NCI-H1092 (cell line): ENCODE data around the gene CCDC136.

Experiments
- DNase-seq: peaks from one replicate; lab custom pipeline; 2025; lab: John Stamatoyannopoulos, UW

CCDC136 gene

DNA sequence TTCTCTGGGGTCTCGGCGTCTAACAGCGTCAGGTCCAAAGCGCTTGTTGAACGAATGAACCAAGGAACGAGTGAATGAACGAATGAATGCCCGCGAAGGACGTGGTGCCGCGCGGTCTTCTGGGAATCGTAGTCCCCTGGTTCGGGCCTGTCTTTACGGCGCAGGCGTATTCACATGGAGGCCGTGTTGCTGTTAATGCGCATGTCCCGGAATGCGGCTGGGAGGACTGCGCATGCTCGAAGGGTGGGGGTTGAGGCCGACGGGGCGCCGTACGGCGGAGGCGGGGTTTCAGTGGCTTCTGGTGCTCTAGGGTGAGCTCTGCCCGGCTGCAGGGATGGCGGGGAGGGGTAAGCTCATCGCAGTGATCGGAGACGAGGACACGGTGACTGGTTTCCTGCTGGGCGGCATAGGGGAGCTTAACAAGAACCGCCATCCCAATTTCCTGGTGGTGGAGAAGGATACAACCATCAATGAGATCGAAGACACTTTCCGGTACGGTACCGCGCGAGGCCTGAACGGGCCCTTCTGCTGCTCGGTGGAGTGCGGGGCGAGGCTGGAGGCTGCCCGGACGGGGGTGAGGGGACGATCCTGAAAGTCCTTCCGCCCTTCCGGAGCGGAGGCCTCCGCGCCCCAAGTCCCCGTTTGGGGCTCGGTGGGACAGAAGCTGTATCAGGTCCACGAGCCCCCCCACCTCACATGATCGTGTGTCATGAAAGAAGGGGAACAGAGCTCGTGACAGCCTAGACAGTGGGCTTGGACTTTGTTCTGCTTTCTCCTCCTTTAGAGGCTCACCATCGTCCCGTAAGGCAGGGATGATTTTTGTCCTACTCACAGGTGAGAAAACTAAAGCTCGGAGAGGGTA lies 71.0 kb downstream of the CCDC136 start, which contains the start of gene ATP6V1F:
Gene ATP6V1F (plus strand): TSS at position 286 of the 862 bp plus-strand sequence. CDS start 49 bp downstream, at position 335.
- DNase-seq: peak; percentile 98

DNA sequence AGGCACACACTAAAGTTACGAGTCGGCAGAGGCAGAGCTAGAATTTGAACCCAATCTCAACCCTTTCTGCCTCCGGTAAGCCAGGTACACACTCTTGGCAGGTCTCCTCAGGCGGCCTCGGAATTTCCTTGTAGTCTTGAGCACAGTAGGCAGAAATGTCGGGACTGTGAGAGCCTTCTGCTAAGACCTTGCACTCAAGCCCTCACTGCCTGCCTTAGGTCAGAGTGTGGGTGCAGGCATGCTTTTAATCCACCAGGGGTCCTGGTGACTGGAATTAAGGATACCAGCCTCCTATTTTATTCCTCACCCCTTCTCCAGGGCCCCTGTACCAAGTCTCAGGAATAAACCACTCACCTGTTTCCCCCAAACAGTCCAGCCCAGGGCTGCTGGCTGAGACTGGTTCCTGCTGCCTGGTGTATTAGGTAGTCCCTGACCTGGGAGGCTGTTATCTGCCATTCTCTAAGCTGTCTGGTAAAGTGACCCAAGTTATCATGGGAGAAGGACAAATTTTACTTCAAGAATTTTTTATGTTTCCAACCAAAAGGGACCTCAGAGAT lies 71.7 kb downstream of the CCDC136 start:
- DNase-seq: peak; percentile 43

DNA sequence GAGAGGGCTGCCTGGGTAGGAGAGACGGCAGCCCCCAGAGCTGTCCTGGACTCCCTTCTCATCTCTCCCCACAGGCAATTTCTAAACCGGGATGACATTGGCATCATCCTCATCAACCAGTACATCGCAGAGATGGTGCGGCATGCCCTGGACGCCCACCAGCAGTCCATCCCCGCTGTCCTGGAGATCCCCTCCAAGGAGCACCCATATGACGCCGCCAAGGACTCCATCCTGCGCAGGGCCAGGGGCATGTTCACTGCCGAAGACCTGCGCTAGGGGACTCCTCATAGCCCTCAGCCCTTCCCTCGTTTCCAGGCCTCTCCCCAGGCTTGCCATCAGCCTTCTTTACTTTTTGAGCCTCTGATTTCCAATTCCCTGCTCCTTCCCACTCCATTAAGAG lies 73.5 kb downstream of the CCDC136 start:
- DNase-seq: no peak

DNA sequence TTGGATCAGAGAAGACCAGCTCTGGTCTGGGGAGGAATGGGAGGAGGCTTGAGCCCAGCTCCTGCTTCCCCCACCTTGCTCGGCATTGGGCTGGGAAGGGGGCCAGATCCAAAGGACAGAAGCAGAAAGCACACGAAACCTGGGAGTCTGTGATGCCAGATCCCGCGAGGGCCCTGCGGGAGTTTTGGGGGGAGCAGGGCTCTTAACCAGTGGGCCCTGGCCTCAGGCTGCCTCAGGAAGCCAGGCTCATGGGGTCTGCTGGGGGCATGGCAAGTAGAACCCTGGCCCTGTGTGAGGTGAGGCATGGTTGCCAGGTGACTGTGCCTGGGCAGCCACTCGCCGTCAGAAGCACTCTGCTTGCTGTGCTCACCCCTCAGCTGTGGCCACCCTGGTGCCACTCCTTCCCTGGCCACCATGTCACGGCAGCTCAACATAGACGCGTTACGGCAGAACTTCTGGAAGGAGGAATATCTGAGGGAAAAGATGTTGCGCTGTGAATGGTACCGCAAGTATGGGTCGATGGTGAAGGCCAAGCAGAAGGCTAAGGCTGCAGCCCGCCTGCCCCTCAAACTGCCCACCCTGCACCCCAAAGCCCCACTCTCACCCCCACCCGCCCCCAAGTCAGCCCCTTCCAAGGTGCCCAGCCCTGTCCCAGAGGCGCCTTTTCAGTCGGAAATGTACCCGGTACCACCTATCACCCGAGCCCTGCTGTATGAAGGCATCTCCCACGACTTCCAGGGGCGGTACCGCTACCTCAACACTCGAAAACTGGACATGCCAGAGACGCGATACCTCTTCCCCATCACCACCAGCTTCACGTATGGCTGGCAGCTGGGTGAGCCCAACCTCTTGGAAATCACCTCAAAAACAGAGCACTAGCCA lies 74.5 kb downstream of the CCDC136 start:
- DNase-seq: no peak

DNA sequence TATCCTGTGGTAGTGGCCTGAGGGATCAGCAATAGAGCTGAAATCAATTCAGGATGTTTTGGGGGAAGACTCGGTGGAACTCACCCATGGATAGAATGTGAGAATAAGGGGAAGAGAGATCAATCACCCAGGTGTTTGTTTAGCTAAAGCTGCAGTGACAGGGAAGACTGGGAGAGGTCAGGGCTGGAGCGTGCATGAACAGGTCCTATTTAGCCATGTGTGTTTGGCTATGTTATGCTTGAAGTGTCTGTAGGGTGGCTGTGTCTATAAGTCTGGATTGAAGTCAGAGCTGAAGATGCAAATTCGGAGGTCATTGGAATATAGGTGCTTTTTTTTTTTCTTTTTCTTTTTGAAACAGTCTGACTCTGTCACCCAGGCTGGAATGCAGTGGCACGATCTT lies 75.5 kb downstream of the CCDC136 start:
- DNase-seq: no peak

DNA sequence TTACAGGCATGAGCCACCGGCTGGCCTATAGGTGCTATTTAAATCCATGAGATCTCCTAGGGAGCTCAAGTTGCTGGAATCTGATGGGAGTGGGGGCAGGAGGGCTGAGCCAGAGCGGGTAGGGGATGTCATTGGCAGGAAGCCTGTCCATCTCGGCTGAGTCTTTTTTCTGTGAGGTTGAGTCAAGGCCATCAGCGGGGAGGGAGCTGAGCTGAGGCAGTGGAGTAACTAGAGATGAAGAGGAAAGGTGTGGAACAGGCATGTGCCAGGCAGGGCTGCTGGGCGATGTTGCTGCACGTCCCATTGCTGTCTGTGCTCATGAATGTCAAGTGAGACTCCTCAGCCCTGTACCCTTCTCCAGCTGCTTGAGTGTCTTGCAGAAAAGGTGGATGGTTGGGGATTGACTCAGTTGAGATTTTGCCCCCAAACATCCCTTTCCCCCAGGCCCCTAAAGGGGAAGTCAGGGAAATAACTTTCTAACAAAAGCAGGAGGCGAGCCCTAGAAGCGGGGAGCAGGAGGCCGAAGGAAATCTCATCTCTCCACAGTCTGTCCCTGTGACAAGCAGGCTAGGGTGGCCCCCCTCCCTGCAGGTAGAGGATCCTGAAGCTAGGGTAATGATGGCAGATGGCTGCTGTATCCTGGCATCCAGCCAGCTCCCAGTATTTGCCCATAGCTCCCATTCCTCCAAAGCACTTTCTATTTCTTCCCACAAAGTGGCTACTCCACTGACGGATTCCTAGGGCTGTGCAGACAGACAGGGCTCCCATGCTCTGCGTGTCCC lies 76.3 kb downstream of the CCDC136 start:
- DNase-seq: peak; percentile 18

DNA sequence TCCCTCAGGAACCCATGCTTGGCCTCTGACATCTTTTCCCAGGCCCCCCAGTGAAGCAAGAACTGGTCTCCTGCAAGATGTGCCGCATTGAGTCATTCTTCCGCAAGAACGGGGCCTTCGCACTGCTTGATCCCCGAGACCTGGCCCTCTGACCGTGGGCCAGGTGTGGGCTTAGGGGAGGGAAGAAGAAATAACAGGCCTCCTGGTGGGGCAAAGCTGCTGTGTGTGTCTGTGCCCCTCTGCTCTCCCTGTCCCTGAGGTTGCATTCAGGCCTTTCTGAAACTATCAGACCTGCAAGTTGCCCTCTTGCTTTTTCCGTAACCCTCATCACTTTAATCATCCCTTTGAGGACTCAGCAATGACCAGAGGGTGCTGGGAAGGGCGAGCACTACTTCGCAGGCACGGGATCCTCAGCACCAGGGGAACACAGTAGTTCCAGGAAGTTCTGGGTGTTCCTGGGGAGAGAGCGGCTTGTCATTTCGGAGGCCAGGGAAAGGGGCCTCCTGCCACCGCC lies 76.9 kb downstream of the CCDC136 start:
- DNase-seq: no peak

DNA sequence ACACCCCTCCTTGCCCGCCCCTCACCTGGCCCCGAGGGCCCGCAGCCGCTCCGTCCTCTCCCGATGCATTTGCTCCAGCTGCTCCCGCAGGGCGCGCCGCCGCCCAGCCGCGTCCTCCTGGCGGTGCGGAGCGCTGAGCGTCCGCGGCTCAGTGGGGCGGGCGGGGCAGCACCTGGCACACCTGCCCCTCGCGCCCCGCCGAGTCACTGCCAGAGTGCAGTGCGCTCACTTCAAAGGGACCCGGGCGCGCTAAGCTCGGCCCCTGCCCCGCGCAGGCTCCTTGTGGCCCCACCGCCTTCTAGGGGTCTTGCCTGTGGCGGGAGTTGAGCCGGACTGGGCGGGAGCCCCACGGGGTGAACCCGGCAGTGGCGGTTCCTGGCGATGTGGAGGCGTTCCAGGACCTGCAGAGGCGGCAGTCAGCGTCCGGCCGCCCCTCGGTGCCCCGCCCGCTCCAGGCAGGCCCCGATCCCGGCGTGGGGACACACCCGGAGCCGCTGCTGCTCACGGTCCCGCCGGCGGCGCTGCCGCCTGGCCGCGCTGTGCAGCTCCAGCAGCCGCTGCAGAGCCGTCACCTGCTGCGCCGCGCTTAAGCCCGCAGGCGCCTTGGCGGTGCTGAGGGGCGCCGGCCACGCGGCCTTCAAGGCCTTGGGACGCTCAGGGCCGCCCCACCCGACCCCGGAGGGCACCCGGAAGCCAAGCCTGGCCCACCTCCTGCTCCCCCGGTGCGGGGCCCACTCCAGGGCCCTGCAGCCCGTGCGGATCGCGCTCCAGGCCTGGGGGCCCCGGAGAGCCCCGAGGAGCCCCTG lies 77.6 kb downstream of the CCDC136 start:
- no peak for DNase-seq

DNA sequence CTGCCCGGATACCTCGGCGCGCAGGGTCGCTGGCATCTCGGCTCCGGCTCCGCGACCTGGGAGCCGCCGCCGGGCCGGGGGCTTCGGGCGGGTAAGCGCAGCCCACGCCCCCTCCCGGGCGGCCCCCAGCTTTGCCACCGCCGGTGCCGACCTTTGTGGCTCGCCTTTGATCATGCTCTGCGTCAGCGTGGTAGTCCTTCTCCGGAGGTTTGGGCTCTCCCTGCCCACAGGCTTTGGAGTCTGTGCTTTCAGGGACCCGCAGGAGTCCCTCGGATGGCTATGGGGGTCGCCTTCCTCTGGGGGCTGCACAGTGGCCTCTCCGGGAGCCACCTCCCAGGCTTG lies 78.1 kb downstream of the CCDC136 start:
- DNase-seq: no peak

DNA sequence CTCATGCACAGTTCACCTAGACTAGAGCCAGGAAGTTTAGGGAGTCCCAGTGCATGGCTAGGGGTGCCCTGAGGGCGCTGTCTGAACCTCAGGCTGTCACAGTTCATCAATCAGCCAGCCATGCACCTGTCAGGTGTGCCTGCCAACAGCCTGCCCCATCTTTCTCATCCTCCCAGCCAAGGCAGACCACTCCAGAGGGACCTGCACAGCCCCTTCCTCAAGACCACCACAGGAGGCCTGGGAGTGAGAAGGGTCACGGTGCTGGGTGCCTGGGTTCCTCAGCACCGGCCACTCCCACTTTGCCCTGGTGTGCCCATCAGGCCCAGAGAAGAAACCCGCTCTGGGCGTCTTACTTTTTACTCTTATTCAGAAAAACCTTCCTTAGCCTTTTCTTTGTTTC lies 79.3 kb downstream of the CCDC136 start:
- DNase-seq: no peak
